ENCODE results near the gene GTF2F2. TPM values are rescaled to one million over a fixed set of nuclear protein-coding genes. Genes with fewer than 3 reads are reported as not detected.

Gene GTF2F2
- polyA plus RNA-seq, 1 experiment: 7.9 TPM

DNA sequence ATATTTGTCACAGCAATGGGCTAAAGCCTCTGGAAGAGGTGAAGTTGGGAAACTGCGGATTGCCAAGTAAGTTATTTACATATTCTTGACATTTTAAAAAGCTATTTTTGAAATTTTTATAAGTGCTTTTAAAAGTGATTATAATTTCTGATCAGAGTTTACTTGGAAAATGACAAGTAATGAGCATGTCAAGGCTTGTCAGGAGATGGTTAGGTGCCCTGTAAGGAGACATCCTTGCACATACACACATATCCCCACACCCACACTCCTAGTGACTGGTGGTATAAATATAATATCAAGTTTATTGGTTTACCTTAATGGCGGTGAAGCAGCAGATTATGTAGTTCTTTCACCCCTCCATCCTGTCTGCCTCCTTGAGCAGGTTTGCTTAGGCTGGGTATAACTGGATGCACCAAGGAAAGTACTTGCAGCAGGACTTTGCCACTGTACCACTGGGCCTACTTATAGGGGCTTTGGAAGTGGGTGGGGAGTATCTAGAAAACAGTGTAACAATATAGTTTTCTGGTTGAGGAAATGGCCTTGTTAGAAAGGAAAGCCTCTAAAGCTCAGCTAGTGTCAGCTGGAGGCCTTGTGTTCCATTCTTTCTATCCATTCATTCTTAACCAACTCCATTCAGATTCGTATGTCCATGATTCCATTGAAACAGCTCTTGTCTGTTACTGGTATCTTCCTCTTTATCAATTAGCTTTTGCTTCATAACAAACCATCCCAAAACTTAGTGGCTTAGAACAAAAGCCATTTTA lies 16.6 kb downstream of the GTF2F2 start:
- POLR2A ChIA-PET: interaction anchor here (0.7 kb wide), 1 partner anchor 185 kb away, joined by 3 read pairs; no protein-coding TSS in a partner anchor
- peaks cover 2% of the 10 kb centered on the region; the same call in 1 of the 2 replicates for H3K36me3 ChIP-seq (ENCODE audit: control insufficient read depth, insufficient read depth, low read length)

DNA sequence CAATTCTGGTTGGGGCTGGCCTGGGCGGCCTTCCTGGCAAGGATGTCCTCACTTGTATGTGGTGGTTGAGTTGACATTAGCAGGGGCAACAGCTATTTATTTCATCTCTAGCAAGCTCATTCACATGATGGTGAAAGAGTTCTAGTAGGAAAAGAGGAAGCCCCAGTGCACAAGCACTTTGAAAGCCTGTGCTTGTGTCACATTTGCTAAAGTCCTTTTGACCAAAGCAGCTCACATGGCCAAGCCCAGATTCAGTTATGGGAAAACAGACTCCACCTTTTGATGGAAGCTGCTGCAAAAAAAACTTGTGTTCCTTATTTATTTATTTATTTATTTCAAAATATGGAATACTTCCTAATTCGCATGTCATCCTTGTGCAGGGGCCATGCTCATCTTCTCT lies 17.2 kb downstream of the GTF2F2 start:
- TF ChIP-seq, protein P1, sequence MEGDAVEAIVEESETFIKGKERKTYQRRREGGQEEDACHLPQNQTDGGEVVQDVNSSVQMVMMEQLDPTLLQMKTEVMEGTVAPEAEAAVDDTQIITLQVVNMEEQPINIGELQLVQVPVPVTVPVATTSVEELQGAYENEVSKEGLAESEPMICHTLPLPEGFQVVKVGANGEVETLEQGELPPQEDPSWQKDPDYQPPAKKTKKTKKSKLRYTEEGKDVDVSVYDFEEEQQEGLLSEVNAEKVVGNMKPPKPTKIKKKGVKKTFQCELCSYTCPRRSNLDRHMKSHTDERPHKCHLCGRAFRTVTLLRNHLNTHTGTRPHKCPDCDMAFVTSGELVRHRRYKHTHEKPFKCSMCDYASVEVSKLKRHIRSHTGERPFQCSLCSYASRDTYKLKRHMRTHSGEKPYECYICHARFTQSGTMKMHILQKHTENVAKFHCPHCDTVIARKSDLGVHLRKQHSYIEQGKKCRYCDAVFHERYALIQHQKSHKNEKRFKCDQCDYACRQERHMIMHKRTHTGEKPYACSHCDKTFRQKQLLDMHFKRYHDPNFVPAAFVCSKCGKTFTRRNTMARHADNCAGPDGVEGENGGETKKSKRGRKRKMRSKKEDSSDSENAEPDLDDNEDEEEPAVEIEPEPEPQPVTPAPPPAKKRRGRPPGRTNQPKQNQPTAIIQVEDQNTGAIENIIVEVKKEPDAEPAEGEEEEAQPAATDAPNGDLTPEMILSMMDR (IDR thresholded peaks at IDR 0.05; ENCODE audit: insufficient read depth, low read depth, low read length): no peak
- H3K36me3 ChIP-seq (ENCODE audit: control insufficient read depth, insufficient read depth, low read length): peaks cover 2% of the 10 kb centered on the region; the same call in 1 of the 2 replicates
- no peak overlapping the region for H3K4me3 ChIP-seq (ENCODE audit: low read depth, low read length)
- ChIA-PET POLR2A (no interaction called here), CTCF (interaction anchor here (0.8 kb wide), 1 partner anchor 37 kb away, joined by 3 read pairs; no protein-coding TSS in a partner anchor)
- DNase-seq (ENCODE audit: low read depth): no peak
- no peaks in the 10 kb centered on the region for H3K27me3 ChIP-seq (ENCODE audit: control insufficient read depth, insufficient read depth, low read length)

More for the DNA sequence above, 16.6 kb downstream of the GTF2F2 start:
- Histone ChIP-seq H3K27me3 (ENCODE audit: control insufficient read depth, insufficient read depth, low read length) (no peaks in the 10 kb centered on the region), H3K4me3 (ENCODE audit: low read depth, low read length) (no peak overlapping the region)
- no peak for DNase-seq (ENCODE audit: low read depth)
- TF ChIP-seq, protein P1 (IDR thresholded peaks at IDR 0.05; ENCODE audit: insufficient read depth, low read depth, low read length): no peak
- CTCF ChIA-PET: interaction anchor here (0.8 kb wide), 1 partner anchor 64 kb away, joined by 3 read pairs; the partner anchor contains the start of gene KCTD4

- ChIA-PET CTCF (interaction anchor here (0.8 kb wide), 1 partner anchor 36 kb away, joined by 3 read pairs; no protein-coding TSS in a partner anchor), POLR2A (no interaction called here)
- DNase-seq (ENCODE audit: low read depth): no peak
- TF ChIP-seq, protein P1 (IDR thresholded peaks at IDR 0.05; ENCODE audit: insufficient read depth, low read depth, low read length): no peak
- Histone ChIP-seq H3K27me3 (ENCODE audit: control insufficient read depth, insufficient read depth, low read length) (no peaks in the 10 kb centered on the region), H3K36me3 (ENCODE audit: control insufficient read depth, insufficient read depth, low read length) (peaks cover 2% of the 10 kb centered on the region; the same call in 1 of the 2 replicates), H3K4me3 (ENCODE audit: low read depth, low read length) (no peak overlapping the region)
Measured at GRCh38 chr13:45138282-45138681, 18.0 kb downstream of the GTF2F2 start.

DNA sequence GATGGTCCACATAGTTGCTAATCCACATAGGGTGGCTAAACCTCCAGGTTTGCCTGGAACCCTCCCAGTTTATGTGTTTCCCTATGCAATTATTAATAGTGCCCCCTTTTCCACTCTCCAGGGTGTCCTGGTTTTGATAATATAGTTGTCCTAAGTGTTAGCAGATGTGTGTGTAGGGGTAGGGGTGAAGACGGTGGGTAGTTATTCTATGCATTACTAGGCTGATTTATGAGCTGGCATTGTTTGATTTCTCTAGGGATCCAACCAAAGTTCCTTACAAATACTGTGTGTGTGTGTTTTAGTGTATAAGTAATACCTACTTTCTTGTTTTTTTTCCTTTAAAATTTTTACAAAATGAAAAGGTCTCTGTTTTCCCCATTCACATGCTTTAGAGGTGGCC lies 21.1 kb downstream of the GTF2F2 start:
- H3K27me3 ChIP-seq (ENCODE audit: control insufficient read depth, insufficient read depth, low read length): no peaks in the 10 kb centered on the region
- TF ChIP-seq, protein P1 (IDR thresholded peaks at IDR 0.05; ENCODE audit: insufficient read depth, low read depth, low read length): no peak
- ChIA-PET POLR2A (no interaction called here), CTCF (no interaction called here)
- peaks cover 2% of the 10 kb centered on the region; the same call in 1 of the 2 replicates for H3K36me3 ChIP-seq (ENCODE audit: control insufficient read depth, insufficient read depth, low read length)
- H3K4me3 ChIP-seq (ENCODE audit: low read depth, low read length): no peak overlapping the region
- no peak for DNase-seq (ENCODE audit: low read depth)
